GM20000 (cell line): ENCODE data around the gene PRDM10.

Experiments used
- DNase-seq: peaks from one replicate; pipeline ENCODE4 v3.0.0; 2012; ENCODE audit warnings: low spot score
- CTCF ChIP-seq: IDR thresholded peaks from 2 replicates; pipeline ENCODE4 v1.5.1; 2012; ENCODE audit warnings: mild to moderate bottlenecking, control low read depth; ENCODE audit errors: extremely low read depth, missing control alignments

The PRDM10 gene

DNA sequence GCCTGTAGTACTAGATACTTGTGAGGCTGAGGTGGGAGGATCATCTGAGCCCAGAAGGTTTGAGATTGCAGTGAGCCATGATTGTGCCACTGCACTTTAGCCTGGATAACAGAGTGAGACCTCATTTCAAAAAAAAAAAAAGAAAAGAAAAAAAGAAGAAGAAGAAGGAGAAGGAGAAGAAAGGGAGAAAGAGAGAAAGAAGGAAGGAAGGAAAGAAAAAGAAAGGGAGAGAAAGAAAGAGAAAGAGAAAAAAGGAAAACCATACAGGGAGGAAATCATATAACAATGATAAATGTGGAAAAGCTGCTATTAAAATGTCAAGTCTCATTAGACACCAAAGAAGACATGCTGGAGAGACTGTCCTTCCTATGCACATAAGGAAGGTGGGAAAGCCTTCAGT lies 5.7 kb upstream of the PRDM10 start:
- TF ChIP-seq CTCF = no peak
- DNase-seq = no peak

DNA sequence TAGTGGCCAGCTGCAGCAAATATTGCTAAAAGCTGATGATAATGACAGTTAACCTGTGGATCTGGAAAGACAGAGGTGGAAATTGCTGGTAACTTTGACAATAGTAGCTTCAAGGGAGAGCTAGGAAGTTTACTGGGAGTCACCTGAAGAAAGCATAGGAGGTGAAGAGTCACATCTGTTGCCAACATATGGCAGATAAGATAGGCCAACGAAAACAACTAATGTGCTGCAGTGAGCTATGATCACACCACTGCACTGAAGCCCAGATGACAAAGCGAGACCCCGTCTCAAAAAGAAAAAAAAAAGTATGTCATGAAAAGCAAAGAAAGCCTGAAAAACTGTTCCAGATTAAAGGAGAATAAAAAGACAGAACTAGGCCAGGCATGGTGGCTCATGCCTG lies 4.3 kb upstream of the PRDM10 start:
- no peak for TF ChIP-seq CTCF

DNA sequence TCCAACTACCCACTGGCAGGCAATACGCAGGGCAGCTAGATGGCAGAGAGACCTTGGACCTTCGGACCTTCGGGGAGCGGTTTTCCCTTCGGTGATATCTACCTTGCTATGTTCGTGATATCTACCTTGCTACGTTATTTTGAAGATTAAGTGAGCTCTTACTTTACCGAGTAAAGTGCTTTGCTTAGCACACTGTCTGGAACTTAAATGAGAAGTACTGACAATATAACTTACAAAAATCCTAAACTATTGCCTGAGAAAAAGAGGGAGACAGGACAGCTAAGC lies 1.0 kb upstream of the PRDM10 start:
- no peak for DNase-seq
- TF ChIP-seq CTCF = no peak

More for the DNA sequence above, 4.3 kb upstream of the PRDM10 start:
- no peak for DNase-seq

- peak; percentile 98 for DNase-seq
- no peak for TF ChIP-seq CTCF
Observed at GRCh38 chr11:130002846-130003716, 446 bp upstream of the PRDM10 start.

- TF ChIP-seq CTCF = no peak
- DNase-seq = no peak
Observed at GRCh38 chr11:130001461-130002351, 929 bp downstream of the PRDM10 start.

DNA sequence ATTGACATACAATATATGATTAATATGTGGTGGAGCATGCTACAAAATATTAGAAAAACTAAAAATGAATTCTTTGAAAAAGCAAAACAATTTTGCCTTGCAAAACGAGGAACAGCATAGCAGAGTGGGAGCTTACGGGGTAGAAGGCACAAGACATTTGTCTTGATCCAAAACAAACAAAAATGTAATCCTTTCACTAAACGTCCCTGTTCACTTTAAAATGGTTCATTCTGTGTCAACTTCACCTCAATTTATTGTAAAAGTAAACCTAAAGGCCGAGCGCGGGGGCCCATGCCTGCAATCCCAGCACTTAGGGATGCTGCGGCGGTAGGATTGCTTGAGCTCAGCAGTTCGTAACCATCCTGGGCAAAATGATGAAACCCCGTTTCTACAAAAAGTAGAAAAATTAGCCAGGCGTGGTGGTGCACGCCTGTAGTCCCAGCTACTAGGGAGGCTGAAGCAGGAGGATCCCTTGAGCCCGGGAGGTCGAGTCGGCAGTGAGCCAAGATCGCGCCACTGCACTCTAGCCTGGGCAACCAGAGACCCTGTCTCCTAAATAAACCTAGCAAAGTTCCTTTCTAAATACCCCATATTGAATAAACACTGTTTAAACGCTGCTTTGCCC lies 2.0 kb downstream of the PRDM10 start:
- DNase-seq = no peak
- no peak for TF ChIP-seq CTCF

DNA sequence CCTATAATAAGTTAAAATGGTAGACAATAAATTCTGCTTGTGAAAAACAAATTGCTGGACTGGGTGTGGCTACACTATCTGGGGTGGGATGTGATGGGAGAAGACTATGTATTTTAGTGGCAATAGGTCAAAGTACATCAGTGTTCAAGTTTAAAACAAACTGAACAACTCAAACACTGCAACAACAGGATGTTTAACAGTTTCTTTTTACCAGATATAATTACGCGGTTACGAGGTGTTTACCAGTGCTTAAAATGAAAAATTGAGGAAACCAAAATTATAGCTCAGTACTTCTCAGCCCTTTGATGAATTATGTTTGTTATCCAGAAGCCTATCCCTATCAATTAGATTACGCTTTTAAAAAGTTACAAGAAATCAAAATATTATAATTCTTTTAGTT lies 3.2 kb downstream of the PRDM10 start:
- DNase-seq = no peak
- no peak for TF ChIP-seq CTCF
